ENCODE results near the gene ZNF536. TPM values are rescaled to one million over a fixed set of nuclear protein-coding genes. Genes with fewer than 3 reads are reported as not detected.

Gene ZNF536
- total and polyA plus RNA-seq, 2 of the 4 experiments (the other 2 are of a cell fraction): not detected

- Histone ChIP-seq H2AK5ac (ENCODE audit: low read depth, low read length) (no peak overlapping the region), H3K79me1 (ENCODE audit: low read depth in 1 of 2, low read length in 2 of 2) (no peaks in the 10 kb centered on the region), H3K27ac (ENCODE audit: insufficient read depth, low read length) (no peak overlapping the region), H2BK15ac (ENCODE audit: low read depth, low read length) (no peak overlapping the region), H2AK9ac (replicated peaks; ENCODE audit: low read depth, low read length, poor library complexity) (no peak overlapping the region), H3K9ac (ENCODE audit: low read depth, low read length) (no peak overlapping the region), H2BK20ac (ENCODE audit: low read depth, low read length) (no peak overlapping the region), H2BK5ac (ENCODE audit: low read depth, low read length, poor library complexity, severe bottlenecking) (no peak overlapping the region), H3K9me3 (ENCODE audit: control insufficient read depth, insufficient read depth, low read length) (peaks cover 12% of the 10 kb centered on the region), H4K91ac (ENCODE audit: insufficient read depth, low read depth, low read length) (no peak overlapping the region), H4K20me1 (ENCODE audit: insufficient read depth, low read length) (no peaks in the 10 kb centered on the region), H3K14ac (replicated peaks; ENCODE audit: low read depth, low read length) (no peak overlapping the region), H3K4me2 (ENCODE audit: low read depth, low read length) (no peak overlapping the region), H4K5ac (ENCODE audit: low read depth, low read length) (no peak overlapping the region), H3K4me1 (ENCODE audit: control insufficient read depth, insufficient read depth, low read length) (no peaks in the 10 kb centered on the region), H3K36me3 (ENCODE audit: control insufficient read depth, insufficient read depth, low read length) (no peaks in the 10 kb centered on the region), H3K18ac (ENCODE audit: low read depth, low read length) (no peak overlapping the region), H4K8ac (ENCODE audit: low read depth in 2 of 2, low read length in 2 of 2) (no peak overlapping the region), H3K56ac (ENCODE audit: extremely low read depth, insufficient read depth, low read length) (no peak overlapping the region), H3K4me3 (ENCODE audit: insufficient read depth, low read depth, low read length) (no peak overlapping the region), H2BK120ac (ENCODE audit: low read depth, low read length) (no peak overlapping the region), H3K9me1 (ENCODE audit: insufficient read depth, low read length) (no peaks in the 10 kb centered on the region), H3K27me3 (ENCODE audit: control insufficient read depth, insufficient read depth, low read length) (no peaks in the 10 kb centered on the region), H3K23ac (ENCODE audit: low read depth, low read length) (no peak overlapping the region), H2AFZ (replicated peaks; ENCODE audit: low read length, poor library complexity) (no peak overlapping the region), H3K4ac (ENCODE audit: low read depth, low read length) (no peak overlapping the region)
- no peak for TF ChIP-seq SMC3 (IDR thresholded peaks at IDR 0.05; ENCODE audit: low read depth, low read length)
- TF ChIP-seq CTCF (conservative IDR thresholded peaks at IDR 0.05; ENCODE audit: low read depth, low read length): no peak
- no peak for TF ChIP-seq RFX5 (IDR thresholded peaks at IDR 0.05; ENCODE audit: low read depth, low read length)
- TF ChIP-seq NFE2L2 (IDR thresholded peaks at IDR 0.05; ENCODE audit: low read depth, low read length): no peak
- TF ChIP-seq BHLHE40 (IDR thresholded peaks at IDR 0.05; ENCODE audit: low read depth, low read length): no peak
- no peak for TF ChIP-seq CEBPB (IDR thresholded peaks at IDR 0.05; ENCODE audit: low read depth, low read length)
- POLR2A ChIA-PET (ENCODE audit: unreplicated experiment): no interaction called here
- in situ Hi-C loops (cut with MboI; ENCODE audit: low sequenced_read_pairs) (no loop called here), intact Hi-C loops (cut with micrococcal nuclease) (no loop called here), dilution Hi-C loops (cut with HindIII; ENCODE audit: low sequenced_read_pairs, unreplicated experiment) (no loop called here)
- DNase-seq (no peak), ATAC-seq (ENCODE audit: low read depth) (no peak)
- no CpG with 5 or more reads among the region's 6 CpGs for WGBS, 2 experiments (ENCODE audit: extremely low coverage in 2 of 2, insufficient read length in 1 of 2)
- BruUV-seq (replicated peaks): no TSS peak
- CTCF ChIA-PET: no interaction called here
Measured at GRCh38 chr19:30394481-30395151, 22.4 kb downstream of the ZNF536 start.

All from IMR-90 (cell line).